ENCODE data around the gene WNT10A.
"Not testable (repeated sequence)": the region's sequence is repeated elsewhere in the genome, so short reads cannot be mapped to it uniquely, and the experiment has no call there.

The WNT10A gene

DNA sequence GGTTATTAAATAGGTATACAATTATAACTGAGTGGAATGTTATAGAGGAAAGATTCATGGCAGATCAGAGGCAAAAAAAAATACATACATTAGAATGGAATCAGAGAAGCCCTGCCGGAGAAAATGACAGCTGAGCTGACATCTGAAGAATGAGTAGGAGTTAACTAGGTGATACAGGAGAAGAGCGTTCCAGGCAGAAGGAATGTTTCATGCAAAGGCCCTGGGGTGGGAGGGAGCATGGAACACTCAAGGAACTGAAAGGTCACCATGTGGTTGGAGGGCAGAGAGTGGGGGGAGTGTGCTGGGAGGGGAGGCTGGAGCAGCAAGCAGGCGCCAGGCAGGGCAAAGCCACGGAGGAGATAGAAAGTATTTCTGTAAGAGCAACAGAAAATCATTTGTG is 47.2 kb downstream of the WNT10A start:
- in situ Hi-C loops (cut with MboI; ENCODE audit: low sequenced_read_pairs) = no loop called here

DNA sequence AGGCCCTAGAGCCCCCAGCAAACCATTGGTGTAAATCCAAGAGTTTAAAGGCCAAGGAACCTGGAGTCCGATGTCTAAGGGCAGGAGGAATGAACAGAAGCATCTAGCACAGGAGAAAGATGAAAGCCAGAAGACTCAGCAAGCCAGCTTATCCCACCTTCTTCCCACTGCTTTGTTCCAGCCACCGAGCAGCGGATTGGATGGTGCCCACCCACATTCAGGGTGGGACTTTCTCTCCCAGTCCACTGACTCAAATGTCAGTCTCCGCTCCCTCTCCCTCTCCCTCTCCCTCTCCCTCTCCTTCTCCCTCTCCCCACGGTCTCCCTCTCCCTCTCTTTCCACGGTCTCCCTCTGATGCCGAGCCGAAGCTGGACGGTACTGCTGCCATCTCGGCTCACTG is 49.8 kb downstream of the WNT10A start:
- in situ Hi-C loops (cut with MboI; ENCODE audit: low sequenced_read_pairs) = not testable (repeated sequence)

DNA sequence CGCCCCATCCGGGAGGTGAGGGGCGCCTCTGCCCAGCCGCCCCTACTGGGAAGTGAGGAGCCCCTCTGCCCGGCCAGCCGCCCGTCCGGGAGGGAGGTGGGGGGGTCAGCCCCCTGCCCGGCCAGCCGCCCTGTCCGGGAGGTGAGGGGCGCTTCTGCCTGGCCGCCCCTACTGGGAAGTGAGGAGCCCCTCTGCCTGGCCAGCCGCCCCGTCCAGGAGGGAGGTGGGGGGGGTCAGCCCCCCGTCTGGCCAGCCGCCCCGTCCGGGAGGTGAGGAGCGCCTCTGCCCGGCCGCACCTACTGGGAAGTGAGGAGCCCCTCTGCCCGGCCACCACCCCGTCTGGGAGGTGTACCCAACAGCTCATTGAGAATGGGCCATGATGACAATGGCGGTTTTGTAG is 51.1 kb downstream of the WNT10A start:
- in situ Hi-C loops (cut with MboI; ENCODE audit: low sequenced_read_pairs) = not testable (repeated sequence)

Measured in HL-60/S4 treated with phorbol 12-myristate 13-acetate at 8.2 ng/mL for 4 days and 3 days (cell line).